ENCODE results near the gene PHACTR1.

DNA sequence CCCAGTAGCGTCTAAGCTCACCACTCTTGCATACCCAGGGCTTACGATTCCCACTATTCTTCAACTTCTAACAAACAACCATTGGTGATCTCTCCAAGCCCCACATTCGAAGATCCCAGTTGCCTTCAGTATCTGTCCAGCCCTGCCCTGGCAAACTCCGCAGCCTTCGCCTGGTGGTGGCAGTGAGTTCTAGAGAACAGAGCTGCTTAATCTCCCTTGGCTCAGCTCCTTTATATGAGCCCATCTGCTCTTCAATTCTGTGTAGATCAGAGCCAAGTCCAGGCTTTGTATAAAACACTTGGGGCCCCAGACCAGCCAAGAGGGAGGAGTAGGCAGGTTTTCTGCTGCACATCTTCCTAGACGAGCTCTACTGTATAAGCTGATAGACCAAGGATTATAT is 193.3 kb downstream of the PHACTR1 start:
- TF ChIP-seq, protein P1, sequence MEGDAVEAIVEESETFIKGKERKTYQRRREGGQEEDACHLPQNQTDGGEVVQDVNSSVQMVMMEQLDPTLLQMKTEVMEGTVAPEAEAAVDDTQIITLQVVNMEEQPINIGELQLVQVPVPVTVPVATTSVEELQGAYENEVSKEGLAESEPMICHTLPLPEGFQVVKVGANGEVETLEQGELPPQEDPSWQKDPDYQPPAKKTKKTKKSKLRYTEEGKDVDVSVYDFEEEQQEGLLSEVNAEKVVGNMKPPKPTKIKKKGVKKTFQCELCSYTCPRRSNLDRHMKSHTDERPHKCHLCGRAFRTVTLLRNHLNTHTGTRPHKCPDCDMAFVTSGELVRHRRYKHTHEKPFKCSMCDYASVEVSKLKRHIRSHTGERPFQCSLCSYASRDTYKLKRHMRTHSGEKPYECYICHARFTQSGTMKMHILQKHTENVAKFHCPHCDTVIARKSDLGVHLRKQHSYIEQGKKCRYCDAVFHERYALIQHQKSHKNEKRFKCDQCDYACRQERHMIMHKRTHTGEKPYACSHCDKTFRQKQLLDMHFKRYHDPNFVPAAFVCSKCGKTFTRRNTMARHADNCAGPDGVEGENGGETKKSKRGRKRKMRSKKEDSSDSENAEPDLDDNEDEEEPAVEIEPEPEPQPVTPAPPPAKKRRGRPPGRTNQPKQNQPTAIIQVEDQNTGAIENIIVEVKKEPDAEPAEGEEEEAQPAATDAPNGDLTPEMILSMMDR (IDR thresholded peaks at IDR 0.05; ENCODE audit: insufficient read depth, low read length), result no peak
- no peak for TF ChIP-seq POLR2AphosphoS5 (IDR thresholded peaks at IDR 0.05; ENCODE audit: low read depth)
- TF ChIP-seq SPI1 (IDR thresholded peaks at IDR 0.05; ENCODE audit: borderline replicate concordance, low read depth), result no peak
- no peak for TF ChIP-seq REST (IDR thresholded peaks at IDR 0.05; ENCODE audit: insufficient replicate concordance, low read depth)
